GM18907 (cell line): ENCODE measurements around the gene LGR4.

ENCODE experiments used
- ATAC-seq: cut with Tn5 transposase; IDR thresholded peaks from one replicate; pipeline ENCODE4 v1.9.1; 2021; ENCODE audit warnings: mild to moderate bottlenecking, moderate library complexity; ENCODE audit not compliant: unreplicated experiment

Gene LGR4

DNA sequence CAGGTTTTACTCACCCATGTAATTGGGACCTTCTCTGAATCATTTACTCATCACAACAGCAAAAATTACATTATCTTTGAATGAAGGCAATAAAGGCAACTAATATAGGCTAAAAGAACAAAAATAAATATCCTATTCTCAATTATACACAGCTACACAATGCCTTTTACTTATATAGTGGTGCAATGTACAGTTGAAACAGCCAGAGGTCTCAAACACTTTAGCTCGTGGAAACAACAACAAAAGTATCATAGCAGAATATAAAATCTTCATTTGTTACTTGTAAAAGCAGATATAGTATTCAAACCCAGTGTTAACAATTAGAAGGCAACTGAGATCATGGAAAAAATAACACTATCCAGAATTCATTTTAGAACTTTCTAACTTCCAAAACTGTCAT, 88.9 kb downstream of the LGR4 start:
- no peak for ATAC-seq

GRCh38 chr11:27381238-27381666, 91.3 kb downstream of the LGR4 start:
- ATAC-seq, result no peak

DNA sequence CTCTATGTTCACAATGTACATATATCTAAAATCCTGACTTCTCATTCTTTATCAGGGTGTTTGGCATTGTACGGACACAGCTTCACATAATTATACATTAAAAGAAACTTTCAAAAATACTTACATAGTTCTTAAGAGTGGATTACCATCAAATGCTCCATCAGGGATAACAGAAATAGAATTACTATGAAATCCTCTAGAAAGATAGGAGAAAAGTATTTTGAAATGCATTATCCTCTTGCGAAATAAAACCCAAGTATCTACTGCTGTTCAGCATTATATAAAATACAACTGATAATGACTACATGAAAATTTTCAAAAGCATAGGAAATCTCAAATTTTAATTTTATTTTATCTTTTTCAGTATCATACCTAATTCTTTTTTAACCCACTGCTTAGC, 91.8 kb downstream of the LGR4 start:
- ATAC-seq, result no peak

- no peak for ATAC-seq
These were observed 93.1 kb downstream of the LGR4 start for GRCh38 chr11:27379449-27379848.

DNA sequence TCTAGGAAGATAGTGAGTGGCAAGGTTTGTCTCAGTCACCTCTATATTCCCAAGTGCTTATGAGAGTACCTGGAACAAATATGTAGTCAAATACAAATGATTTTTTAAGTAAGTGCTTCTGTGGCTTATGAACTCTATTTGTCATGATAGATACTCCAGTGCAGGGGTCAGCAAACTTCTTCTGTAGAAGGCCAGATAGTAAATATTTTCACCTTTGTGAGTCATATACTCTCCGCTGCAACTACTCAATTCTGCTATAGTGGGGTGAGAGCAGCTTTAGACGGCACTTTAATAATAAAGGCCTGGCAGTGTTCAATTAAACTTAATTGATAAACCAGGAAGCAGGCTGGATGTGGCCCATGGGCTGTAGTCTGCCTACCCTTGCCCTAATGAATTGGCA, 97.2 kb downstream of the LGR4 start:
- ATAC-seq, result no peak

DNA sequence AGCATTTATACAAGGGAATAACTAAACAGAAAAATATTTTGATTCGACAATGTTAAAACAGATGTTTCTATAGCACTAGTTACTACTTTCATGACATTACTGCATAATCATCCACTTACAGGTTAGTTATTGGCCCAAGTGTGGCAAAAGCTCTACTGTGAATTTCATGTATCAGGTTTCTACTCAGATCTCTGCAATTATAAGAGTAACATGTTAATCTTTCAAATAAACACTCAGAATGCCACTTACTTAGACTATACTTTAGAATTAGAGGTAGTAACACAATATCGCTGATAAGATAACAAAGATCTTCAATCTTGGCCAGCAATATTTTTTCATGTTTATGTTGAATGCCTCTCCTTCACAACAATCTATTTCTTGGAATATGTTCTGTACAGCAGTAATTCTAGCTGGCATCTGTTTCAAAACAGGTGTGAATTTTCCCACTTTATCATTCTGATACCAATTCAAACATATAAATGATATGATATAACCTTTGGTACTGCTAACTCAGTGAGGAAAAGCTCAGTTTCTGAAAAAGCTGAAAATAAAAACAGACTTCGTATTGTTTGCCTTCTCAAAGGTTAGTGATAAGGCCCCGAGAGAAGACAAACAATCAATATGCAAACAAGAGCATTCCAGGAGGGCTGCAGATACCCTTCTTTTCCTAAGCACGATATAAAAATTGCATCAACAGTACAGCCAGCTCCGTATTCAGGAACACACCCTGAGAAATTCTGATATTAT, 98.6 kb downstream of the LGR4 start:
- ATAC-seq, result no peak

DNA sequence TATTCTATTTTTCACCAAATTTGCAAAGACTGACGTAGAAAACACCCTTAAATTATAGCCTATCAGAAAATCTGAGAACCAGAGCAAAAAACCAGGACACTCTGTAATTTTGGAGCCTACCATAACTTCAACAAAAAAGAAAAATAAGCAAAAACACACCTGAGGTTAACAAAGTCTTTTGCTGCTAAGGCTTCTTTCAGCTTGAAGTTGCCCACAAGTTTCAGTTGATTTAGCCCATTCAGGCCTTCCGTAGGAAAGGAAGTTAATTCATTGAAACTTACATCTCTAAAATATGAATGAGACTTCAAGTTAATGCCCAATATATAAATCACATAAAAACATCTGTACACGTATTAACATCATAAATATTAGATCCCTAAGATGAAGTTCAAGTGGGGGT, 99.2 kb downstream of the LGR4 start:
- no peak for ATAC-seq

DNA sequence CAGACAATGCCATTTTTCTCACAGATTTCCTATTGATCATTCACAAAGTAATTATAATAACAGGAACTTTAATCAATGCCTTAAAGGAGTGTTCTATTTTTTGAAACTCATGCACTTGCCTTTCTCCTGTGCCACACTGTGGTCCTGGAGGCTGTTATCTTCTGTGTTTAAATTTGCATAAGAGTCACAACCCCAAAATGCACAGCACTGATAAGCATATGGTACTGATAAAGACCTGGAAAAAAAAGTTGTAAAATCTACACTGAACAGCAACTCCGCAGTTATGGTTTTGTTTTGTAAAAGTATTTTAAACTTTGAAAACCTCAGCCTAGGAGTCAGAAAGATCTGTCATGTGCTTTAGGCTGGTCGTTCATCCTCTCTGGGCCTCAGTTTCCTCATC, 100.4 kb downstream of the LGR4 start:
- ATAC-seq, result no peak

DNA sequence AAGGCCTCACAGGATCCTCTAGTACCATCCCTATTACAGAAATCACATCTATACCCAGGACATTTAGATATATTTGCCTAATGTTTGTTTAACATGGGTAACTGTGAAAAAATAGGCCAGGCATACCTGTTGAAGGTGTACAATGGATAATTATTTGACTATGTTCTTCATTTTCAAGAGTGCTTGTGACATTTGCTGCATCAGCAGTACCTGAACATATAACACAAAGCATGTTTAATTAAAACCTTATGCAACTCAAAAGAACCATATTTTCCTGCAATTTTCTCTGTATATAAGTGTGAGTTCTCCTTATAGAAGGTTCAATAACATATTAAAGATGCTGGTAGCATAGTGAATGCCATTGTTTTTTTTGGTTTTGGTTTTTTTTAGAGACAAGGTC, 101.1 kb downstream of the LGR4 start:
- ATAC-seq, result no peak

DNA sequence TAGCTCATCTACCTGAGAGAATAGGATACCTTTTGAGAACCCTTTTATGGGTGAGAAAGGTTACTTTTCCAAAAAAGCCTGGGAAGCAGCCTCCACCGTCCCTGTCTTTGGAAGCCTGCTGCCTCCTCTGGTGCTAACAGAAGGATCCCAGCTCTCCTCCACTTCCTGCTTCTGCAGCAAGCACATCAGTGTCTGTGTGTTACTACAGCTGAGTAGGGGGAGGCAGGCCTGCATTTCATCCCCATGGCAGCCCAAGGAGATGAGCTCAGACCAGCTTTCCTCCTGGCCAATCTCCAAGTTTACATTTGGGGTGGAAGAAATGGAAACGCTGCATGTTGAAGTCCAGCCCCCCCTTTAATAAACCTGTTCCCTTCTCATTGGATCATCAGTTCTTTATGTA, 102.2 kb downstream of the LGR4 start:
- no peak for ATAC-seq

DNA sequence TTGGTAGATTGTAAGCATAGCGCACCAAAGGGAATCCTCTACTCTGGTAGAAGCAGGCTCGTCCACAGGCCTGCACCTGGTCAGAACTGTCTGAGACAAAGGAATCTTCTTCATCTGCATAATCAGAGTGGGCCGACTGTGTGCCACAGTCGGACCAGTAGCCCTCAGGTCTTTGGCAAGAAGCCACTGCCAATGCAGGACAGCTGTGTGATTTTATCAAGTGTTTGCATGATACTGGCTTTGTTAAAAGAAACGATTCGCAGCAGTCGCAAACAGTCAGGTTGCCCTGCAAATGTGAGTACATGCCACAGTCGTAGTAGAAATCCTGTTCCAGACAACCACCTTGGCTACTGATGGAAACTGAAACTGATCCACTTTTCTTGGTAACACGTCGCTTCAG, 104.7 kb downstream of the LGR4 start:
- no peak for ATAC-seq

- peak; percentile 4 for ATAC-seq
These were observed 108.9 kb downstream of the LGR4 start for GRCh38 chr11:27363576-27364117.

GRCh38 chr11:27362749-27363575, 109.6 kb downstream of the LGR4 start, which contains the start of gene CCDC34:
Gene CCDC34 (minus strand): TSS chr11:27363215. CDS start chr11:27363194, 21 bp downstream.
- peak; percentile 99 for ATAC-seq

- ATAC-seq, result no peak
These were observed 110.8 kb downstream of the LGR4 start for GRCh38 chr11:27361649-27362431.

GRCh38 chr11:27358296-27358695, 114.3 kb downstream of the LGR4 start:
- ATAC-seq, result no peak

- ATAC-seq, result no peak
These were observed 115.3 kb downstream of the LGR4 start for GRCh38 chr11:27357250-27357649.

DNA sequence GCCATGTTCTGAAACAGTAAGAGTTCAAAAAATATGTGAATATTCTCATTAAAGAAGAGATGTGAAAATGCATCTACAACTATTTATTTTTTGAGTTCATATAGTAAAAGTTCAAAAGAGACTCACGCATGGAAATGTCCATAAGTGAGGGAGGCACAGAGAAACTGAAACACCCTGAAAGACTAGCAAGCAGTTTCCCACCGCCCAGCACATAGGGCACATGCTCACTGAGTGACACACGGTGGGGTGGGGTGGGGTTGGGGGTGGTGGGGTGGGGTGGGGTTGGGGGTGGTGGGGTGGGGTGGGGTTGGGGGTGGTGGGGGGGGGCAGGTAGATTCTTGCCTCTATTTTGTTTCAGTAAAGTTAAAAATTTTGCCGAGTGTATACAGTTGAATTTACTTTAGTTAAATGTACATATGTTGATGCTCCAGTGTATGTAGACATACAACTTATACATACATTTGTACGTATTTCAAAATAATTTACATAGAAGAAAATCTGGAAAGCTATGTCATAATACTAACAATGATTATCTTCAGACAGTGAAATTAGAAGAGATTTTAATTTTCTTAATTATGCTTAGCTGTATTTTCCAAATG, 115.9 kb downstream of the LGR4 start:
- no peak for ATAC-seq

GRCh38 chr11:27355575-27356104, 117.0 kb downstream of the LGR4 start:
- no peak for ATAC-seq

DNA sequence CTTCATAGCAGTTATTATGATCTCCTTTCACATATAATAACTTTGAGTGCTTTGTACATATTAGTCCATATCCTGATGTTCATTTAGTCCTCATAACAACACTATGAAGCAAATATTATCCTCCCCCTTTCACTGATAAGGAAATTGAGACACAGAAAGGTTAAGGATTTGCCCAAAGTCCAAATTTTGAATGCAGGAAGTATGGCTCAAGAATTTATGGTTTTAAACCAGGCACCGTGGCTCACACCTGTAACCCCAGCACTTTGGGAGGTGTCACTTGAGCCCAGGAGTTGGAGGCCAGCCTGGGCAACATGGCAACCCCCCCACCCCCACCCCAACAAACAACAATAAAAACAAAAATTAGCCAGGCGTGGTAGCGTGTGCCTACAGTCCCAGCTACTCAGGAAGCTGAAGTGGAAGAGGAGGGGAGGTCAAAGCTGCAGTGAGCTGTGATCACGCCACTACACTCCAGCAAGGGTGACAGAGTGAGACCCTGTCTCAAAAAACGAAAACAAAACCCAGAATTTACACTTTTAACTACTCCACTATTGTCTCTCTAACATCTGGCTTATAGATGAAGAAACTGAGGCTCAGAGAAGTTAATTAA, 118.1 kb downstream of the LGR4 start:
- no peak for ATAC-seq
